Esophagus (tissue), 2 donors: ENCODE results near the gene SLC17A8. TPM values are rescaled to one million over a fixed set of nuclear protein-coding genes. Genes with fewer than 3 reads are reported as not detected.

ENCODE experiments used
- H3K27ac ChIP-seq, 2 donors: one replicate each; pipeline ENCODE4 v1.5.1; 2013; ENCODE audit warnings: low read depth in 2 of 2, mild to moderate bottlenecking in 2 of 2, inconsistent platforms in 1 of 2, low read length in 1 of 2, moderate library complexity in 1 of 2
- H3K27me3 ChIP-seq, 2 donors: one replicate each; pipeline ENCODE4 v1.6.1; 2013; ENCODE audit warnings: low read length in 2 of 2, control low read depth in 1 of 2, mild to moderate bottlenecking in 1 of 2; ENCODE audit not compliant: insufficient read depth in 2 of 2, control insufficient read depth in 1 of 2
- H3K36me3 ChIP-seq, 2 donors: one replicate each; pipeline ENCODE4 v1.6.1; 2013; ENCODE audit warnings: low read length in 1 of 2; ENCODE audit not compliant: control insufficient read depth in 2 of 2, insufficient read depth in 2 of 2
- H3K4me1 ChIP-seq, 2 donors: one replicate each; pipeline ENCODE4 v1.6.1; 2013; ENCODE audit warnings: low read length in 1 of 2; ENCODE audit not compliant: control insufficient read depth in 2 of 2, insufficient read depth in 2 of 2
- H3K4me3 ChIP-seq, 2 donors: one replicate each; pipeline ENCODE4 v1.5.1; 2013; ENCODE audit warnings: low read length in 2 of 2, mild to moderate bottlenecking in 2 of 2, low read depth in 1 of 2, moderate library complexity in 1 of 2
- H3K9me3 ChIP-seq, 2 donors: one replicate each; pipeline ENCODE4 v1.6.1; 2013; ENCODE audit warnings: mild to moderate bottlenecking in 2 of 2, low read depth in 1 of 2, low read length in 1 of 2, moderate library complexity in 1 of 2; ENCODE audit not compliant: control insufficient read depth in 2 of 2, insufficient read depth in 1 of 2
- WGBS, 2 donors: extraction: QIAGEN DNeasy Blood & Tissue Kit; methylation state at CpG; one replicate each; pipeline ENCODE4 v1.1.7; 2013; 5-methylcytosine and 5-hydroxymethylcytosine counted together
- polyA plus RNA-seq, 2 donors: library from polyadenylated mRNA; stranded (reverse); fragments of 200-250 nt; gene quantifications; one replicate each; pipeline ENCODE4 v1.2.3, GENCODE V29; 2013
- donor health status: healthy with polysubstance abuse.
- donor health status: Bipolar disorder and iron deficiency.

The SLC17A8 gene
- polyA plus RNA-seq, 2 donors: not detected

GRCh38 chr12:100455896-100456295 is 99.0 kb downstream of the SLC17A8 start:
- Histone ChIP-seq H3K4me1 (no peaks in the 10 kb centered on the region), H3K36me3 (no peaks in the 10 kb centered on the region), H3K9me3 (no peaks in the 10 kb centered on the region), H3K27me3 (no peaks in the 10 kb centered on the region), H3K4me3 (no peak overlapping the region), H3K27ac (no peak overlapping the region)
- 81 to 82% methylated on average over 3 of the region's 3 CpGs for WGBS, 2 donors

- no peaks in the 10 kb centered on the region for H3K9me3 ChIP-seq
- WGBS, 2 donors: 62 to 64% methylated on average over 4 of the region's 4 CpGs
- no peak overlapping the region for H3K27ac ChIP-seq
- H3K36me3 ChIP-seq: no peaks in the 10 kb centered on the region
- H3K4me1 ChIP-seq: no peaks in the 10 kb centered on the region
- no peaks in the 10 kb centered on the region for H3K27me3 ChIP-seq
- H3K4me3 ChIP-seq: no peak overlapping the region
These were observed 101.3 kb downstream of the SLC17A8 start for GRCh38 chr12:100458191-100458590.

GRCh38 chr12:100460702-100461101 is 103.8 kb downstream of the SLC17A8 start:
- H3K27me3 ChIP-seq: no peaks in the 10 kb centered on the region

GRCh38 chr12:100461330-100461973 is 104.6 kb downstream of the SLC17A8 start:
- Histone ChIP-seq H3K4me3 (no peak overlapping the region), H3K27me3 (no peaks in the 10 kb centered on the region)

More at GRCh38 chr12:100460702-100461101, 103.8 kb downstream of the SLC17A8 start:
- Histone ChIP-seq H3K9me3 (no peaks in the 10 kb centered on the region), H3K27ac (no peak overlapping the region), H3K4me3 (no peak overlapping the region), H3K36me3 (no peaks in the 10 kb centered on the region), H3K4me1 (no peaks in the 10 kb centered on the region)
- 69 to 77% methylated on average over 3 of the region's 3 CpGs for WGBS, 2 donors

GRCh38 chr12:100463661-100464060 is 106.8 kb downstream of the SLC17A8 start:
- H3K4me3 ChIP-seq: no peak overlapping the region
- no peaks in the 10 kb centered on the region for H3K27me3 ChIP-seq
- H3K4me1 ChIP-seq: no peaks in the 10 kb centered on the region
- H3K36me3 ChIP-seq: no peaks in the 10 kb centered on the region
- 74 to 84% methylated on average over 1 of the region's 1 CpG for WGBS, 2 donors
- H3K27ac ChIP-seq: no peak overlapping the region
- H3K9me3 ChIP-seq: no peaks in the 10 kb centered on the region

More at GRCh38 chr12:100461330-100461973, 104.6 kb downstream of the SLC17A8 start:
- H3K4me1 ChIP-seq: no peaks in the 10 kb centered on the region
- 79 to 80% methylated on average over 1 of the region's 1 CpG for WGBS, 2 donors
- H3K9me3 ChIP-seq: no peaks in the 10 kb centered on the region
- no peaks in the 10 kb centered on the region for H3K36me3 ChIP-seq
- H3K27ac ChIP-seq: no peak overlapping the region

GRCh38 chr12:100464529-100464928 is 107.7 kb downstream of the SLC17A8 start:
- Histone ChIP-seq H3K9me3 (no peaks in the 10 kb centered on the region), H3K4me1 (no peaks in the 10 kb centered on the region), H3K27ac (no peak overlapping the region), H3K36me3 (no peaks in the 10 kb centered on the region), H3K27me3 (no peaks in the 10 kb centered on the region), H3K4me3 (no peak overlapping the region)
- WGBS, 2 donors: 73 to 82% methylated on average over 1 of the region's 1 CpG

GRCh38 chr12:100468126-100468525 is 111.3 kb downstream of the SLC17A8 start:
- Histone ChIP-seq H3K4me3 (no peak overlapping the region), H3K27me3 (no peaks in the 10 kb centered on the region), H3K9me3 (no peaks in the 10 kb centered on the region), H3K4me1 (no peaks in the 10 kb centered on the region), H3K36me3 (no peaks in the 10 kb centered on the region), H3K27ac (no peak overlapping the region)

Other genes with a start within 250 kb of the SLC17A8 start
- gene BLTP3B, start 214.2 kb upstream of the SLC17A8 start, polyA plus RNA-seq: 1 to 10 TPM; 2.3 to 4.2 TPM
- gene ACTR6, start 156.3 kb upstream of the SLC17A8 start, polyA plus RNA-seq: 10 to 100 TPM; 11.5 to 14.2 TPM
- under 1 TPM; 0.59 to 0.68 TPM for gene DEPDC4, start 90.0 kb upstream of the SLC17A8 start, polyA plus RNA-seq
- 10 to 100 TPM; 10.3 to 13.7 TPM for gene SCYL2, start 89.9 kb upstream of the SLC17A8 start, polyA plus RNA-seq
- under 1 TPM; 0.04 to 0.08 TPM for gene NR1H4, start 116.8 kb downstream of the SLC17A8 start, polyA plus RNA-seq
- gene GAS2L3, start 216.6 kb downstream of the SLC17A8 start, polyA plus RNA-seq: 1 to 10 TPM; 1.0 to 1.1 TPM